Occipital lobe (tissue), 2 donors: ENCODE results near the gene ISM1. TPM values are rescaled to one million over a fixed set of nuclear protein-coding genes. Genes with fewer than 3 reads are reported as not detected.

Experiments
- DNase-seq: peaks from one replicate; lab custom pipeline; 2025; lab: John Stamatoyannopoulos, UW
- total RNA-seq: library from RNA; depleted of rRNA; stranded (reverse); fragments of >200 nt; gene quantifications from one replicate; pipeline ENCODE4 v1.2.3, GENCODE V29; 2014

ISM1 gene
- 1.6 TPM for total RNA-seq

DNA sequence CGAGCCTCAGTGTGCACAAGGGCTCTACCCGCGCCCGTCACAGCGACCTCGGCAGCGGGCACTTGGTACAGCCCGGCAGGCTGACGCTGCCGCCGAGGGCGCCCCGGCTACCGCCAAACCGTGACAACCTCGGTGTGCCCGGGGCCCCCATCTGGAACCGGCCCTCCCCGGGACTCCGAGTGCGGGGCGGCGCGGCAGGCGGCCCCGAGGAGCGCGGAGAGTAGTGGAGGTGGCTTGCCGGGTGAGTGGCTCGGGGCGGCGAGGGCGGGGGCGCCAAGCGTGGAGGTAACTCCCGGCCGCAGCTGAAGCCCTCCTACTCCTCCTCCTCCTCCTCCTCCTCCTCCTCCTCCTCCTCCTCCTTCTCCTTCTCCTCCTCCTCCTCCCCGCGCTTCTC is at the start of gene ISM1:
Gene ISM1 (plus strand): TSS at position 371 of the 394 bp plus-strand sequence. CDS start 503 bp downstream, outside the sequence.
- no peak for DNase-seq

DNA sequence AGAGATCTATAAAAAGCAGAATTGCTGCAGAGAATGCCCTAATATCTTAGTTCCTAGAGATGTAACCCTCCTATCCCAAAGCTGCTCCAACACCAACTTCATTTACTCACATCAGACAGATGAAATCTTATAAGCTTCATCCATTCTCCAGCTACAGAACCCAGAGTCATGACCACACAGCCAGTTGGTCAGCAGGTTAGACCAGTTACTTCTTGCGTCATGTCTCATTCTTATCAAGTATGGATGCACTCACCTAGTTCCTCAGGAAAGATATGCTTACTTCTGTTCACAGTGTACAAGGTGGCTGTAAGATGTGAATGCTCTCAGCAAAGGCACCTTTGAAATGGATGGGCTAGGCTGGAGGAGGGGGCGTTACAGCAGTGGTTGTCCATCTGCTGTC is 47.9 kb upstream of the ISM1 start:
- DNase-seq, result no peak

DNA sequence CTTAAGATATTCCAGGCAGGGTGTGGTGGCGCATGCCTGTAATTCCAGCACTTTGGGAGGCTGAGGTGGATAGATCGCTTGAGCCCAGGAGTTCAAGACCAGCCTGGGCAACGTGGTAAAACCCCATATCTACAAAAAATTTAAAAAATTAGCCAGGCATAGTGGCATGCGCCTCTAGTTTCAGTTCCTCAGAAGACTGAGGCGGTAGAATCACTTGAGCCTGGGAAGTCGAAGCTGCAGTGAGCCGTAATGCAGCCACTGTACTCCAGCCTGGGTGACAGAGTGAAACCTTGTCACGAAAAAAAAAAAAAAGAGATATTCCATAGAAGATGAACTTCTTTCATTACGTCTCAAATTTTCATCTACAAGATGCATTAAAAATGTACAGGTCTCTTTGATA is 46.7 kb upstream of the ISM1 start:
- DNase-seq, result no peak

DNA sequence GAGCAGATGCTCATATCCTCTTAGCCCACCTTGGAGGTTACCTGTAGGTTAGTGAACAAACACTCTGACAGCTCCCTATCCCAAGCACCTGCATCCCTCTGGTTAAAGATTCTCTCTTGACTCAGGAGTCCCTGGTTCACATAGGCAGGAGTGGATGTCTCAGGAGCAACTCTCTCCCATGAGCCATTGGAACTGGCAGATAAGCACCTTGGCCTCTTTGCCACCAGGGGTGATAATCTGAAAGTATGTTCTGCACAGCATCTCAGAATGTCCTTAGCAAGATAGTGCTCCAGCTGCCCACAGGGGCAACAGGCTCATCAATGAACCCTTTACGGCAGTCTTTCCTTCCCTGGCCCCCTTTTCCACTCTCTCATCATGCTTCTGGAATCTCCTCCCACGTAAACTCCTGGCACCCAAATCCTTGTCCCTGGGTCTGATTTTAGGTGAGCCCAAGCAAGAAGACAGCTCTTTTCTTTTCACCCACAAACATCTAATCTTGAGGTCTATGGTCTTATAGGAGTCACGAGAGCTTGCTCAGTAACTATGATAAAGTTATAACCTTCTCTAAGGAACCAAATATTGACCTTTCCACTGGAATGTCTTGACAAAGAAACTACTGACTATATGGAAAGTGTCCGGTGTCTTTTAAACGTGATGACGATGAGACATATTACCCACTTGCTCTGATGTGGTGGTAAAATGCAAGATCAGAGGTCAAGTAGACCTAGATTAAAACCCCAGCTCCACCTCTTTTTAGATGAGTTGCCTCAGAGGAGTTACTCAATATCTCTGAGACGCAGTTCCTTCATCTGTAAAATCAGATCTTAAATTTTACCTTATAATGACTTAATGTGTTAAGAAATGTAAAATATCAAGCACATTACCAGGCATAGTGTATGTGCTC is 39.8 kb upstream of the ISM1 start:
- DNase-seq, result no peak

DNA sequence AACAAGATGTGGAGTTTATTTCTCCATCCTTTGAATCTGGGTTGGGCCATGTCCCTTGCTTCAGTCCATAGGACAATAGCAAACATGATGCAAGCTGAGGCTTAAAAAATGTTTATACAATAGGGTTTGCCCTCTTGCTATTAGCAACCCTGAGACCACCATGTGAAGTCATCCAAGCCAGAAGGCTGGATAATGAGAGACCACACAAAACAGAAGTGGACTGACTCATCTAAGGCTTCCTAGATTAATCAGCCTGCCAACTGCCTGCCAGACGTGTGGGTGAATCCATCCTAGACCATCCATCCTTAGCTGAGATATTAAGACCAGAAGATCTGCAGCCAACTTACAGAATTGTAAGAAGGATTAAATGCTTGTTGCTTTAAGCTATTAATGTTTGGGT is 38.1 kb upstream of the ISM1 start:
- no peak for DNase-seq

DNA sequence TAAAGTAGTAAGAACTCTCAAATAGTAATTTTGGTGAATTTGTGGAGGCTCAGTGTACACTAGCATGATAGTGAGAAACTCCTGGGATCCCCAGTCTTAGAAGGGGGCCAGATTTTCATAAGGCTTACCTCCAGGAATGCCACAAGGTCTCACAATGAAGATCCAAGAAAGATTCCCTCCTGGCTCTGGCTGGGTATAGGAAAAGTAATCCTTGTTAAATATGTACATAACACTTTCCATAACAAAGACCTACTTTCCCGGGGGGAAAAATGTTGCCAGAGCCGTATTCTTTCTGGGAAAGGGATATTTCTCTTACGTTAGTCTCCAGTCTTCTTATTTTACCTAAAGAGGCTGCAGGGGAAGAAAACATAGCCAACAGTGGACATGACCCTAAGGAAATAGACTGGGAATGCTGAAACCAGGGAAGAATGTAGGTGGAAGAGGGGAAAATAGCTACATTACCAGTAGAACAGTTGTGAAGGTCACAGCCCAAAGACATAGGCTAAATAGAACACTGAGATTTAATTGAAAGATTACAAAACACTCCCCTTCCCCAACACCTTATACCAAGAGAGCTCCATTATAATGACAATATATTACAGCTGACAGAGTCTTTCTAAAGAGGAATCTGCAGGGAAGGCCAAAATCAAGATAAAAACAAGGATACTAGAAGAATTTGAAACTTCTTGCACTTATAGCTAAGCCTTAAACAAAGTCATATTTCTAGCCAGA is 34.9 kb upstream of the ISM1 start:
- no peak for DNase-seq

DNA sequence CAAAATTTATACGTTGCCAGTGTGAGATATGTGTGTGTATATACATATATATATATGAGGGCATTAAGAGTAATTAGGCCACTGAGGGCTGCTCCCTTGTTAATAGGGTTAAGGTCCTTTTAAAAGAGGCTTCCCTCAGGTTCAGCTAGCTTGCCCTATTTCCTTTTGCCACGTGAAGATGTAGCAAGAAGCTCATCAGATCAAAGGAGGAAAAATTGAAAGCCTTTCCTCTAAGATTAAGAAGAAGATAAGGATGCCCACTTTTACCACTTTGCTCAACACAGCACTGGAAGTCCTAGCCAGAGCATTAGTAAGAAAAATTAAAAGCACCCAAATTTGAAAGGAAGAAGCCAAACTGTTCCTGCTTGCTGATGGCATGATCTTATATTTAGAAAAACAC is 33.2 kb upstream of the ISM1 start:
- no peak for DNase-seq

DNA sequence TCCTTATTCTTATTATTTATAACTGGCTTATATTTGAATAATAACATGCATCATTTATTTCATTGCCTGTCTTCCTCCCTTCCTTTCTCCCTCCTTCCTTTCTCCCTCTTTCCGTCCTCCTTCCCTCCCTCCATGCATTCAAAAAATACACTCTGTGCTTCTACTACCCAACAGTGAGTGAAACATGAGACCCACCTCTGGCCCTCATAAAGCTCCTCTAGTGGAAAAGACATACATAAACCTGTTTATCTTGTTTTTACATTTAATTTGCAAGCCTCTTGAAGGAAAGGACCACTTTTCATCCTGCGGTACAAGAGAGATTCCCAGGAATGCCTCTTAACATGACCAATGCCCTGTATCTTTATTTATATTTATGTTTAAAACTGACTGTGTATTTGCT is 21.8 kb upstream of the ISM1 start:
- DNase-seq, result no peak

DNA sequence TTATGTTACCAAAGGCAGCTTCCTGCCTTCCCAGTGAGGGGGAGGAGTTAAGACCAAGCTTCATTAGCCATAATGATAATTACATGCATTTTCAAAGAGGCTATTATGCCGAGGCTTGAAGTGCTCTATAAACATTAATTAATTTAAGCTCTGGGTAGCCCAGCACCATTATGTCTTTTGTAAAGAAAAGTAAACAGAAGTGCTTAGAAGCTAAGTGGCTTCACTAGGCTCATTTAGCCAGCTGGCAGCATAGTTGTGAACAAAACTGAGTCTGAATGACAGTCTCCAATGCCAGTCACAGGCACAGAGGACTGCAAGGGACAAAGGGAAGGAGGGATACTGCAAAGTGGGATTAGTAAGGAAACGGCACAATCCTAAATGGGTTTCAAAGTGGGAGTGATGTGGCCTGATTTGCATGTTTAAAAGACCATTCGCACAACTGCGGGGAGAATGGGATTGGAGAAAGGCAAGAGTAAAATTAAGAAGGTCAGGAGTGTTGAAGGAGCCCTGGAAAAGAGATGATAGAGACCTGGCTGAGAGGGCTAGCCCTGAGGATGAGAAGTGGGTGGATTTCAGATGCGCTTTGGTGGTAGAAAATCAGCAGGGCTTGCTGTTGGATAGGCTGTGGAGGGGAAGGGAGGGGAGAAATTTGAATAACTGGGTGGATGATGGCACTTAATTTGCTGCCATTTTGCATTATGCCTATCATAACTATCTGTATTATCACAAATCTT is 20.1 kb upstream of the ISM1 start:
- DNase-seq, result no peak

DNA sequence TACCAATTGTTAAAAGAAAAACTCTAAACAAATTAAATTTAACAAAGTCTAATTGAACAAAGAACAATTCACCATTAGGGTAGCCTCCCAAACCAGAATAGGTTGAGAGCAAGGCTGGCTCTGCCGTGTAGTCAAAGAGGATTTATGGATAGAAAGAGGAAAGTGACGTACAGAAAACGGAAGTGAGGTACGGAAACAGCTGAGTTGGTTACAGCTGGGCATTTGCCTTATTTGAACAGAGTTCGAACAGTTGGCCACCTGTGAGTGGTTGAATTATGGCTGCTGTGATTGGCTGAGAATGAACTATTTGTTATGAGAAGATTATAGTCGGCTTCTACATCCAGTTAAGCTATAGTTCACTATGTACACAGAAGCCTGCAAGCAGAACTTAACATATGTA is 18.5 kb upstream of the ISM1 start:
- DNase-seq, result no peak

DNA sequence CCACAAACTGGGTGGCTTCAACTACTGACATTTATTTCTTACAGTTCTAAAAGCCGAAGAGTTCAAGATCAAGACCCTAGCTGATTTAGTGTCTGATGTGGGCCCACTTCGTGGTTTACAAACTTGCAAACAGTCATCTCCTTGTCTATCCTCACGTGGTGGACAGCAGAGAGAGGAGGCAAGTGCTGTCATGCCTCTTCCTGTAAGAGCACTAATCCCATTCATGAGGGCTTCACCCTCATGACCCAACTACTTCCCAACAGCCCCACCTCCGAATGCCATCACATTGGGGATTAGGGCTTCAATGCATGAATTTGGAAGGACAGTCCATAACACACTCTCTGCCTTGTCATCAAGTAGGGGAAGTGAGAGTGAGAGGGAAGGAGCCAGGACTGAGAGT is 15.6 kb upstream of the ISM1 start:
- no peak for DNase-seq

DNA sequence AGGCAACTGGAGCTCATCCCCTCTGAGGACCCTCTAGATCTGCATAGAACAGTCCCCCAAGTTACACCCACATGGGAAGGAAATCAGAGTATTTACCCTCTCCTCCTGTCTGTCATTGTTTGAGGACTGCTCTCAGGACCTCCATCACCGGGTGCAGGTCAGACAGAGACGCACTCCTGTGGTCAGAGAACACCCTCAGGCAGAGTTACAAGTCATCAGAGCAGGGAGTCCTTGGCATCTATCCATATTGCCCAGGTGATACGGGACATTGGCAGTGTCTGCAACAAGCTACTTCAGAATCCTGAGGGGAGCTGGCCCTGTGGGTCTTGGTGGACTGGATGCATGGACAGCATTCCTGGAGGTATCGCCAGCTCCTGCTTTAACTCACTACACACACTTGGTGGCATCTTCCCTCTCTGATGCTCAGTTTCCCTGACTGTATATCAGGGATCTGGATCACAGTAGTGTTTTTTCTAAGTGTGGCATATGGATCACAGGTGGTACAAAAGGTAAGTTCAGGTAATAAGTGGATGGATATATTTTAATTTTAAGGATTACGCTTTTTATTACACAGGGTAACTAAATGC is 15.1 kb upstream of the ISM1 start:
- DNase-seq, result no peak

DNA sequence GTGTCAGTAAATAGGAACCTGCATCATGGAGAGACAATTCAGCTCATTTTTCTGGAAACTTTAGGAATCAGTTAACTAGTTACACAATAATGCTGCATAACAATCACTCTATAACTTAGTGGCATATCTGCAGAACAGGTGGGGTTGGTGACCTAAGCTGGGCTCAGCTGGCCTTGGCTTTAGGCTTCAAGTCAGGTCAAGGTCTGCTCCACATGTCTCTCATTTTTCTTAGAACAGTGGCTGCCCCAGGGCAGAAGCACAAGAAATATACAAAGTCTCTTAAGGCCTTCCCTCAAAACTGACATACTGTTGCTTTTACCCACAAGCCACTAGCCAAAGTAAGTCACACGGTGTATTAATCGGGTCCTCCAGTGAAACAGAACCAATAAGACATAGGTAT is 14.1 kb upstream of the ISM1 start:
- no peak for DNase-seq

DNA sequence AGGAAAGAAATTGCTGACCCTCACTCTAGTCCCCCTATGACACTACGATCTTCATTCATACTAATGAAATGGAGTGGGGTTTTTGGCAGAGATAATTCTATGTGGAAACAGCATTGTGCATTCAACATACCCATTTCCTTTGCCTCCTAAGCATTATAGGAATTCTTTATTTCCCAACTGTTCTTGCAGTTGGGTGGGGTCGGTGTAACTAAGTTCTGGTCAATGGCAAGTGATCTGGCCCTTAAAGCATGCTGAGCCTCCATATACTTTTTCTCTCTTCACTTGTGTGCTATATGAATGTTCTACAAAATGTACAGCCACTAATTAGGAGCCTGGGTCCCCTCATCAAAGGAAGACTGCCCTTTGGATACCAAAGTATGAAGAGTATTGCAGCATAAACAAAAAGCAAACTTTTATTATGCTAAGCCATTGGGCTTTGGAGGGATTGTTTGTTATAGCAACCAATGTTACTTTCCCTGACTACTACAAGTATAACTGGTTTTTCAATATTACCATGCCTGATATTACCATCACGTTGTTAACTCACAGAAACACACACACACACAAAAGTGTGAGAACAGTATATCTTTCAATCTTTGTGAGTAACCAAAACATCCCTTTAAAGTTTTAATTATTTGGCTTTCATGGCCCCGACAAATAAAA is 9.0 kb upstream of the ISM1 start:
- no peak for DNase-seq

DNA sequence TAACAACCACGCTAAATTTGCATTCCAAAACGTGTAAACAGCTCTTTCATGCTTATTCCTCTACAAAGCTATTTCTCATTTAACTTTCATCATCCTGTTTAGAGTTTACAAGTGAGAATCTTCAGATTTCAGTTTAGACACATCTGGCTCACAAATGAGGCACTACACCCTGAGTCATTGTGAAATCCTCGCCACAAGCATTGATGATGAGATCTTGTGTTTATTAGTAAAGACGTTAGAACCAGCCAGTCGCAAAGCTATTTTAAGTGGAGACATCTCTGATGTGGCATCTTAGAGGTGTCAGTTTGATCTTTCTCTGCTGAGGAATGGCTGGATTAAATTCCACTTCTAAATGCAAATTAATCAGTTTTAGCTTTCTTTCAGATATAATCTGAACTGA is 8.3 kb upstream of the ISM1 start:
- DNase-seq, result no peak

DNA sequence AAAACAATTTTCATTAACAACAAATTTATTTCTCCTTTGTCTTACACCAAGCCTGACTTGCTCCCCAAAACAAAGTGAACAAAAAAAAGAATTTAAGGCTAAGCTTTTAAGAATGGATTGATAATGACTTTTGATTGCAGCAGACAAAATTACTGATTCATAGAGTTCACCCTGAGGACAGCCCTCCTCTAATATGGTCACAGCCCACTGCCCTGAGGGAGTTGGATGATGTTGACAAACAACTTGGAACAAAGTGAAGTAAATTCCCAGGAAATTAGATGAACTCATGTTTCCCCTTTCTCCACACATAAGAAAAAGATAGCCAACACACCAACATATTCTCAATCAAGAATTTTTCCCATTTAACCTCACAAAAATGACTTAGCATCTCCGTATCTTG is 7.7 kb upstream of the ISM1 start:
- DNase-seq, result no peak

DNA sequence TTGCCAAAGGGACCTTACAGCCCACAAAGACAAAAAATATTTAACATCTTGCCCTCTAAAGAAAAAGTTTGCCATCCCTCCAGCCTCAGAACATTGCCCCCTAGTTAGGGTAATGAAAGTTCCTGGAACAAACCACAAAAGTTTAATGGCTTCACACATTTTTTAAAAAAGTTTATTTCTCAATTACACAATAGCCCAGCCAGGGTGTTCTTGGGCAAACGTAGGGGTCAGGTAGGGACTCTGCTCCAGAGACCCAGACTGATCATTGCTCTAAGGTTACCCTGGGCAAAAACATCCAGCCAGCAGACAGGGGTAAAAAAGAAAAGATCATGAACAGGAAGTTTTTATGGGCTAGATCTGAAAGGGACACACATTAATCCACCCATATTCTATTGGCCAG is 4.5 kb upstream of the ISM1 start:
- DNase-seq, result no peak

DNA sequence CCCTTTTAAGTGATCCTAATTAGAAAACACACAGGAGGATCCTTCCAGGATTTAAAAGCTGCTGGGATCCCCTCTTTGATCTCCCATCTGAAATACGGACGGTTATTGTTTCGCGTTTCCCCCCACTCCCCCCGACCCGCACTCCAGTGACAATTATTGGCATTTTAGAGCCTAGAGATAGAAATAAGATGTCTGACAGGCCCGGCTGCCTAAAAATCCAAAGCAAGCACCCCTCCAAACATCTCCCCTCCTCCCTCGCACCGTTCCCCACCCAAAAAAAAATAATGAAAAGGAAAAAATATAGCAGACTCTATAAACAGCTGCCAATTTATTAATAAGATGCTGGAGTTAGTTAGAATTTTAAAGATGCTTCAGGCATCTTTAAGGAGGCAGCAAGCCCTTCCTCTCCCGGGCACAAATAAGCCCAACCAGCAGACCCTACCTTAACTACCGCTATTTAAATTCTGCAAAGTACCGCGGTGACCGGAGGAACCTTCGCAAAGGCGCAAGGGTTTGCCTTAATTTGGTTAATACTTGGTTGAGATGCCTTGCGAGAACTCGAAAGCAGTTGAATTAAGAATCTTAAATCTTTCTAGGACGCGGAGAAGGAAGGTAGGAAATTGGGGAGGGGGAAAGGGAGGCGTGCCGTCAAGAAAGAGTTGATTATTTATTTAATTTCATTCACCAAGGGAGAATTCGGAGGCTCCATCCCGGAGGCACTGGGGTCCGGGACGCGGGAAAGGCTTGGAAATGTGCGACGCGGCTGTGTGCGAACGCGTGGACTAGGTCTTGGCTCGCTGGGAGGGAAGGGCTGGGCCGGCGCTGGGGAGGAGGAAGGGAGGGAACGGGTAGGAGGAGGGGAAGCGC is 1.5 kb upstream of the ISM1 start:
- no peak for DNase-seq

DNA sequence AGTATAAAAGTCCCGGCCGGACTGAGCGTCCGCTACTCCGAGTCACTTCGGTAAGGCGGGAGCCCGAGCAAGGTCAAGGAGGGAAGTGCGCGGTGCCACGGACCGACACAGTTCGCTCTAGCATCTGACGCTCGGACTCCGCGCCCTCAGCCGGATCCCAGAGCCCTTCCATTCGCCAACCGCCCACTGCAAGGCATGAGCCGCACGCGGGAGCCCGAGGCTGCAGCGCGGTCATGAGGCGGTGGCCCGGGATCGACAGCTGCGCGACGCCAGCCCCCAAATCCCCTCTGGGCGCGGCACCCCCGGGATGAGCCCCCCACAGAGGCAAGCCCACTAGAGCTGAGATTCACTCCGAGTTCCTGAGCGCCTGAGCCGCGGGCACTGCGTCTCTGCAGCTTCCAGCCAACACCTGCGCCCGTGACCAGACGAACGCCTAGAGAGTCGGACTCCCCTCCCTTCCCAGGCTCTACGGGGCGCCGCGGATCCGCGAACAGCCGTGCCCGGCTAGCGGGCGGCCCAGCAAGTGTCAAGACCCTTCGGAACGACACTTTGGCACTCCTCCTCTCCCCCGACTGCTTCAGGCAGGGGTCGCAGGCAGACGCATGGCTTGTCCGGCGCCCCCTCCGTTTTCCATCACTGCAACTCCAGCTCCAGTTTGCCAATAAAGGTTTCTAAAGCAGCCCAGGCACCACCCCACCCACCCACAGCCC is 725 bp upstream of the ISM1 start:
- no peak for DNase-seq

DNA sequence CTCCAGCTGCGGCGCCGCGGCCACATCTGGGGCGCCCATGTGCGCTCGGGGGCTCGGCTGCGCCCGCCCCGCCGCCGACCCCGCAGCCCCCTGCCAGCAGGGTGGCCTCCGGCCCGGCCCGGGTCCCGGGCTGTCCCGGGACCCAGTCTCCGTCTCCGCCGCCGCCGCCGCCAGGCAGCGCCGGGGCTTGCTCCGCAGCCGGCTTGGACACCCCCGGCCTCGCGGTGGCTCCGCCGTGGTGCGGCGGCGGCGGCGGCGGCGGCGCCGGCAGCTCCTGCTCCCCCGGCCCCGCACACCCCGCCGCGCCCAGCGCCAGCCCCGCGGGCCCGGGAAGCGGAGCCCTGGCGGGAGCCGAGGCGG is 219 bp downstream of the ISM1 start:
- DNase-seq, result no peak
